Endothelial cell of umbilical vein (primary cell): Measurements from ENCODE around the gene CD163L1.

ENCODE experiments used
- CTCF ChIP-seq, 2 donors: IDR thresholded peaks; 1 replicate in 1 of 2; 2 replicates in 1 of 2; pipeline ENCODE4 v1.5.1; 2011; ENCODE audit warnings: low read length in 2 of 2, mild to moderate bottlenecking in 2 of 2, moderate library complexity in 2 of 2, control low read depth in 1 of 2, inconsistent platforms in 1 of 2, low read depth in 1 of 2; ENCODE audit not compliant: insufficient read depth in 1 of 2; ENCODE audit errors: extremely low read depth in 1 of 2
- EZH2 ChIP-seq: IDR thresholded peaks from 2 replicates; pipeline ENCODE4 v1.6.1; 2012; ENCODE audit warnings: borderline replicate concordance, low read depth, mild to moderate bottlenecking, moderate library complexity, low read length, inconsistent platforms; ENCODE audit not compliant: severe bottlenecking
- FOS ChIP-seq: IDR thresholded peaks from 2 replicates; pipeline ENCODE4 v1.6.1; 2011; ENCODE audit warnings: mild to moderate bottlenecking, low read length, moderate library complexity, borderline replicate concordance; ENCODE audit not compliant: insufficient read depth
- GATA2 ChIP-seq: IDR thresholded peaks from 2 replicates; pipeline ENCODE4 v1.7.0; 2011; ENCODE audit warnings: low read depth, mild to moderate bottlenecking, moderate library complexity, mixed read lengths, low read length; ENCODE audit not compliant: insufficient read length, insufficient read depth
- JUN ChIP-seq: IDR thresholded peaks from 2 replicates; pipeline ENCODE4 v1.6.1; 2011; ENCODE audit warnings: borderline replicate concordance, low read depth; ENCODE audit not compliant: insufficient read length, insufficient read depth
- MYC ChIP-seq: IDR thresholded peaks from one replicate; pipeline ENCODE4 v1.6.1; 2011; ENCODE audit warnings: mild to moderate bottlenecking, low read depth, low read length
- POLR2A ChIP-seq: IDR thresholded peaks from 2 replicates; pipeline ENCODE4 v1.6.1; 2012; ENCODE audit warnings: low read depth, mild to moderate bottlenecking, control low read depth, low read length
- POLR2AphosphoS5 ChIP-seq: IDR thresholded peaks from 2 replicates; pipeline ENCODE4 v1.6.1; 2012; ENCODE audit warnings: low read depth, mild to moderate bottlenecking, control low read depth, low read length, moderate library complexity; ENCODE audit not compliant: insufficient read depth
- TF ChIP-seq, protein P1 (sequence below): IDR thresholded peaks from 2 replicates; pipeline ENCODE4 v1.6.1; 2011; ENCODE audit not compliant: insufficient read depth, insufficient read length

DNA sequence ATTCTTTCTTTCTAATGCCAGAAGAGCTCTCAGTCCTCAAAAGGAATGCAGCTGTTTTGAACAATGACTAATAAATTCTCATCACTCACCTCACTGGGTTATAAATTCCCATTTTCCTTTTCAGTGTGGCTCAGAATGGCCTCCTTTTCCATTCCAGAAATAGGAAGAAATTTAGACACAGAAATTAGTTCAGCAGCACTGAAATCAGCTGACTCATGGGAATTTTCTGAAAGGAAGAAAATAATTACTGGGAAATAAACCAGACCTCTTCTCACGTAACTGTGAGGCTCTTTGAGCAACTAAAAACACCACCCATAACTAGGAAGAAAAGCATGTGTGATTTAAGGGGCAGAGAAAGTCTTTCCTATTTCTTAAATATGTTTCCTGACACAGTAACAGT is 35.8 kb upstream of the CD163L1 start:
- TF ChIP-seq CTCF (IDR thresholded peaks at IDR 0.05; ENCODE audit: extremely low read depth in 1 of 2, insufficient read depth in 1 of 2, low read depth in 1 of 2, low read length in 2 of 2) (no peak), JUN (no peak), EZH2 (no peak), POLR2AphosphoS5 (no peak), POLR2A (no peak), GATA2 (no peak), MYC (no peak), FOS (no peak)
- TF ChIP-seq, protein P1, sequence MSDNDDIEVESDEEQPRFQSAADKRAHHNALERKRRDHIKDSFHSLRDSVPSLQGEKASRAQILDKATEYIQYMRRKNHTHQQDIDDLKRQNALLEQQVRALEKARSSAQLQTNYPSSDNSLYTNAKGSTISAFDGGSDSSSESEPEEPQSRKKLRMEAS: no peak
